H9 (cell line): ENCODE data around the gene TUBA3E. TPM values are rescaled to one million over a fixed set of nuclear protein-coding genes. Genes with fewer than 3 reads are reported as not detected.
"Not testable (repeated sequence)": the region's sequence is repeated elsewhere in the genome, so short reads cannot be mapped to it uniquely, and the experiment has no call there.

Experiments used
- DNase-seq: peaks from one replicate; pipeline ENCODE4 v3.0.0-alpha.2; 2017
- H2AFZ ChIP-seq: one replicate; pipeline ENCODE4 v1.6.1; 2013; ENCODE audit warnings: mild to moderate bottlenecking, low read length, control low read depth, moderate library complexity
- H2AK5ac ChIP-seq: 2 replicates; pipeline ENCODE4 v1.6.1; 2013; ENCODE audit warnings: low read length, control low read depth, mixed read lengths; ENCODE audit not compliant: insufficient read length
- H2BK120ac ChIP-seq: one replicate; pipeline ENCODE4 v1.6.1; 2013; ENCODE audit warnings: low read depth, mild to moderate bottlenecking, low read length, control low read depth, inconsistent platforms; ENCODE audit not compliant: poor library complexity, severe bottlenecking
- H2BK12ac ChIP-seq: 2 replicates; pipeline ENCODE4 v1.6.1; 2013; ENCODE audit warnings: low read length, control low read depth, mixed read lengths, low read depth; ENCODE audit not compliant: insufficient read length
- H2BK15ac ChIP-seq: 2 replicates; pipeline ENCODE4 v1.6.1; 2013; ENCODE audit warnings: low read depth, low read length, control low read depth
- H2BK20ac ChIP-seq: one replicate; pipeline ENCODE4 v1.6.1; 2013; ENCODE audit warnings: low read depth, mild to moderate bottlenecking, low read length, control low read depth, inconsistent platforms; ENCODE audit not compliant: poor library complexity, severe bottlenecking
- H2BK5ac ChIP-seq: 2 replicates; pipeline ENCODE4 v1.6.1; 2013; ENCODE audit warnings: low read length, control low read depth, mixed read lengths; ENCODE audit not compliant: insufficient read length
- H3K14ac ChIP-seq: 2 replicates; pipeline ENCODE4 v1.6.1; 2013; ENCODE audit warnings: low read length, control low read depth; ENCODE audit not compliant: insufficient read depth
- H3K18ac ChIP-seq: 2 replicates; pipeline ENCODE4 v1.6.1; 2013; ENCODE audit warnings: low read depth, mild to moderate bottlenecking, mixed read lengths, low read length, control low read depth; ENCODE audit not compliant: insufficient read length
- H3K23ac ChIP-seq: 2 replicates; pipeline ENCODE4 v1.6.1; 2013; ENCODE audit warnings: low read length, control low read depth, mixed read lengths, low read depth; ENCODE audit not compliant: insufficient read length
- H3K23me2 ChIP-seq: 2 replicates; pipeline ENCODE4 v1.6.1; 2013; ENCODE audit warnings: low read depth, mild to moderate bottlenecking, mixed read lengths, low read length, control low read depth; ENCODE audit not compliant: insufficient read length, poor library complexity, severe bottlenecking
- H3K27ac ChIP-seq: 2 replicates; pipeline ENCODE4 v1.5.1; 2013; ENCODE audit warnings: low read length, control low read depth, mixed read lengths, low read depth; ENCODE audit not compliant: insufficient read length
- H3K27me3 ChIP-seq: 2 replicates; pipeline ENCODE4 v1.6.1; 2013; ENCODE audit warnings: low read length, control low read depth, inconsistent platforms; ENCODE audit not compliant: insufficient read depth
- H3K4ac ChIP-seq: 2 replicates; pipeline ENCODE4 v1.6.1; 2013; ENCODE audit warnings: low read depth, mild to moderate bottlenecking, control low read depth, inconsistent platforms, low read length, moderate library complexity
- H3K4me1 ChIP-seq: 2 replicates; pipeline ENCODE4 v1.6.1; 2013; ENCODE audit warnings: low read length, control low read depth, inconsistent platforms; ENCODE audit not compliant: insufficient read depth
- H3K4me2 ChIP-seq: 2 replicates; pipeline ENCODE4 v1.6.1; 2013; ENCODE audit warnings: low read length, control low read depth, mixed read lengths; ENCODE audit not compliant: insufficient read length, insufficient read depth
- H3K56ac ChIP-seq: 2 replicates; pipeline ENCODE4 v1.6.1; 2013; ENCODE audit warnings: low read depth, mild to moderate bottlenecking, mixed read lengths, low read length, control low read depth; ENCODE audit not compliant: insufficient read length
- H3K79me1 ChIP-seq: 2 replicates; pipeline ENCODE4 v1.6.1; 2013; ENCODE audit warnings: low read depth, mild to moderate bottlenecking, moderate library complexity, low read length, control low read depth, inconsistent platforms; ENCODE audit not compliant: insufficient read depth, poor library complexity, severe bottlenecking
- H3K79me2 ChIP-seq: 2 replicates; pipeline ENCODE4 v1.6.1; 2013; ENCODE audit warnings: low read length, control low read depth, inconsistent platforms; ENCODE audit not compliant: insufficient read depth
- H3K9ac ChIP-seq: 2 replicates; pipeline ENCODE4 v1.6.1; 2013; ENCODE audit warnings: low read length, control low read depth, mixed read lengths; ENCODE audit not compliant: insufficient read length; ENCODE audit errors: extremely low read depth
- H3K9me3 ChIP-seq: one replicate; pipeline ENCODE4 v1.6.1; 2013; ENCODE audit warnings: low read depth, low read length, inconsistent platforms; ENCODE audit not compliant: control insufficient read depth
- H3T11ph ChIP-seq: one replicate; pipeline ENCODE4 v1.6.1; 2013; ENCODE audit warnings: mild to moderate bottlenecking, low read length, control low read depth, inconsistent platforms
- H4K20me1 ChIP-seq: one replicate; pipeline ENCODE4 v1.6.1; 2013; ENCODE audit not compliant: control insufficient read depth, insufficient read length, insufficient read depth
- H4K5ac ChIP-seq: 2 replicates; pipeline ENCODE4 v1.6.1; 2013; ENCODE audit warnings: low read depth, mild to moderate bottlenecking, mixed read lengths, low read length, control low read depth; ENCODE audit not compliant: insufficient read length
- H4K8ac ChIP-seq: replicated peaks from 2 replicates; pipeline ENCODE4 v1.6.1; 2013; ENCODE audit warnings: low read length, control low read depth, mixed read lengths, low read depth; ENCODE audit not compliant: insufficient read length
- H4K91ac ChIP-seq: 2 replicates; pipeline ENCODE4 v1.6.1; 2013; ENCODE audit warnings: low read depth, mild to moderate bottlenecking, moderate library complexity, mixed read lengths, low read length, control low read depth; ENCODE audit not compliant: insufficient read length
- H3K27ac Mint-ChIP-seq, 3 experiments: 2 replicates in 2 of 3; 3 replicates in 1 of 3; pipeline ENCODE4 v1.8.0; 2020 to 2021; ENCODE audit warnings: mixed read lengths in 3 of 3, mild to moderate bottlenecking in 1 of 3, moderate library complexity in 1 of 3
- H3K27me3 Mint-ChIP-seq: 2 replicates; pipeline ENCODE4 v1.8.0; 2021; ENCODE audit warnings: low read depth, mild to moderate bottlenecking, moderate library complexity, mixed read lengths
- H3K36me3 Mint-ChIP-seq, 3 experiments: 2 replicates in 2 of 3; 3 replicates in 1 of 3; pipeline ENCODE4 v1.8.0; 2020 to 2021; ENCODE audit warnings: low read depth in 3 of 3, mixed read lengths in 3 of 3; ENCODE audit not compliant: insufficient read depth in 1 of 3
- H3K4me1 Mint-ChIP-seq, 2 experiments: 2 replicates each; pipeline ENCODE4 v1.8.0; 2020; ENCODE audit warnings: mixed read lengths in 2 of 2
- H3K4me3 Mint-ChIP-seq, 2 experiments: 2 replicates in 1 of 2; 3 replicates in 1 of 2; pipeline ENCODE4 v1.8.0; 2020 to 2021; ENCODE audit warnings: mild to moderate bottlenecking in 2 of 2, mixed read lengths in 2 of 2, moderate library complexity in 1 of 2
- H3K9me3 Mint-ChIP-seq, 2 experiments: 2 replicates in 1 of 2; 3 replicates in 1 of 2; pipeline ENCODE4 v1.8.0; 2020; ENCODE audit warnings: mild to moderate bottlenecking in 2 of 2, mixed read lengths in 2 of 2, moderate library complexity in 1 of 2
- CTCF ChIP-seq: fragments of 200-600 bp; sonication (generic); conservative IDR thresholded peaks from 3 replicates; pipeline ENCODE4 v1.8.0; 2021; ENCODE audit warnings: antibody characterized with exemption, mild to moderate bottlenecking
- WGBS: extraction: QIAGEN DNeasy Blood & Tissue Kit; methylation state at CpG from one replicate; pipeline ENCODE4 v1.1.7; 2013; ENCODE audit warnings: missing lambda C conversion rate, low lambda C conversion rate, mixed read lengths; ENCODE audit not compliant: insufficient read length; ENCODE audit errors: extremely low coverage; 5-methylcytosine and 5-hydroxymethylcytosine counted together
- total RNA-seq: library from RNA; stranded (reverse); gene quantifications from 2 replicates; pipeline ENCODE4 v1.2.1, GENCODE V29; 2021

TUBA3E gene
- total RNA-seq, 1 experiment from 2014 or later: 0.26 TPM

GRCh38 chr2:130162968-130163367 lies 35.3 kb downstream of the TUBA3E start:
- Histone ChIP-seq H3K23me2 (no peaks in the 10 kb centered on the region), H4K91ac (no peak overlapping the region), H3K79me2 (no peaks in the 10 kb centered on the region), H2BK20ac (no peak overlapping the region), H2AFZ (no peak overlapping the region), H3K18ac (no peak overlapping the region), H2AK5ac (no peak overlapping the region), H3K9me3 (no peaks in the 10 kb centered on the region), H2BK120ac (no peak overlapping the region), H3K4ac (no peak overlapping the region), H3K4me1 (no peaks in the 10 kb centered on the region), H3K23ac (no peak overlapping the region), H4K20me1 (no peaks in the 10 kb centered on the region), H3K79me1 (no peaks in the 10 kb centered on the region), H4K5ac (no peak overlapping the region), H4K8ac (no peak overlapping the region), H3K4me2 (no peak overlapping the region), H2BK5ac (no peak overlapping the region), H2BK12ac (no peak overlapping the region), H3K27me3 (no peaks in the 10 kb centered on the region), H2BK15ac (no peak overlapping the region), H3K27ac (no peak overlapping the region), H3K9ac (no peak overlapping the region), H3K14ac (no peak overlapping the region), H3T11ph (no peak overlapping the region), H3K56ac (no peak overlapping the region)
- Mint-ChIP-seq H3K36me3 (peaks cover 28 to 67% (median 50%) of the 10 kb centered on the region in 3 experiments; a peak in 6 of 7 replicates), H3K4me1 (peaks cover 0 to 6% of the 10 kb centered on the region in 2 experiments; a peak in 2 of 4 replicates), H3K4me3 (no peak overlapping the region), H3K9me3 (no peaks in the 10 kb centered on the region), H3K27ac (no peak overlapping the region), H3K27me3 (no peaks in the 10 kb centered on the region; the same call in 1 of the 2 replicates)
- WGBS: no CpG with 5 or more reads among the region's 9 CpGs
- DNase-seq: no peak
- no peak for TF ChIP-seq CTCF

- not testable (repeated sequence) for H4K91ac ChIP-seq, H2BK15ac ChIP-seq, H3K27me3 Mint-ChIP-seq, H3K14ac ChIP-seq, H3K9ac ChIP-seq, H2BK120ac ChIP-seq, H3K4me2 ChIP-seq, H3K4ac ChIP-seq, H3K56ac ChIP-seq, H3K18ac ChIP-seq, H3K4me1 ChIP-seq, H3K9me3 Mint-ChIP-seq, H3K23ac ChIP-seq, H2BK5ac ChIP-seq, DNase-seq, H2BK12ac ChIP-seq, H3K27ac ChIP-seq, H3K23me2 ChIP-seq, H3K27me3 ChIP-seq, H3K9me3 ChIP-seq, H4K5ac ChIP-seq, H3K4me1 Mint-ChIP-seq, H4K8ac ChIP-seq, H2AK5ac ChIP-seq, H4K20me1 ChIP-seq, H3K79me1 ChIP-seq, H3K4me3 Mint-ChIP-seq, H2BK20ac ChIP-seq, H3K27ac Mint-ChIP-seq, H3K79me2 ChIP-seq, H2AFZ ChIP-seq, H3T11ph ChIP-seq
- H3K36me3 Mint-ChIP-seq: peaks cover 23 to 64% (median 45%) of the 10 kb centered on the region in 3 experiments; a peak in 6 of 7 replicates
- WGBS: no CpG with 5 or more reads among the region's 7 CpGs
Measured at GRCh38 chr2:130162486-130162885, 35.8 kb downstream of the TUBA3E start.
